Measurements from ENCODE around the gene MSMP.

DNA sequence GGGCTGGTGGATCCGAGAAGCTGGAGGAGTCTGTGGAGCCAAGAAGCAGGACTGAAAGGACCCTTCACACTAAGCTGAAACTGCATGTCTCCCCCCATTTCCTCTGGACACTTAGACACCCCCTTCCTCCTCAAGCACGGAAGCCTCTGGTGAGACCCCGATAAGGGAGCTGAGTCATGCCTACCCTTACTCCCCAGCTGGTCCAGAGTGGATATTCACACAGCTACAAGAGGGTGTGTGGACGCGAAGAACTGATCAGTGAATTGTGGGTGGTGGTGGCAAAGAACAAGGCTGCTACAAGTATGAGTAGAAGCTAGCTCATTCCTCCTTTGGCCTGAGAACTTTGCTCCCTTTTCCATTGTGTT lies 26.4 kb downstream of the MSMP start:
- TF ChIP-seq, protein P1, sequence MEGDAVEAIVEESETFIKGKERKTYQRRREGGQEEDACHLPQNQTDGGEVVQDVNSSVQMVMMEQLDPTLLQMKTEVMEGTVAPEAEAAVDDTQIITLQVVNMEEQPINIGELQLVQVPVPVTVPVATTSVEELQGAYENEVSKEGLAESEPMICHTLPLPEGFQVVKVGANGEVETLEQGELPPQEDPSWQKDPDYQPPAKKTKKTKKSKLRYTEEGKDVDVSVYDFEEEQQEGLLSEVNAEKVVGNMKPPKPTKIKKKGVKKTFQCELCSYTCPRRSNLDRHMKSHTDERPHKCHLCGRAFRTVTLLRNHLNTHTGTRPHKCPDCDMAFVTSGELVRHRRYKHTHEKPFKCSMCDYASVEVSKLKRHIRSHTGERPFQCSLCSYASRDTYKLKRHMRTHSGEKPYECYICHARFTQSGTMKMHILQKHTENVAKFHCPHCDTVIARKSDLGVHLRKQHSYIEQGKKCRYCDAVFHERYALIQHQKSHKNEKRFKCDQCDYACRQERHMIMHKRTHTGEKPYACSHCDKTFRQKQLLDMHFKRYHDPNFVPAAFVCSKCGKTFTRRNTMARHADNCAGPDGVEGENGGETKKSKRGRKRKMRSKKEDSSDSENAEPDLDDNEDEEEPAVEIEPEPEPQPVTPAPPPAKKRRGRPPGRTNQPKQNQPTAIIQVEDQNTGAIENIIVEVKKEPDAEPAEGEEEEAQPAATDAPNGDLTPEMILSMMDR (IDR thresholded peaks at IDR 0.05 in 4 of 5, conservative IDR thresholded peaks at IDR 0.05 in 1 of 5): no peak
- TF ChIP-seq POLR2A (IDR thresholded peaks at IDR 0.05): no peak

All from gastrocnemius medialis (tissue), 4 donors.